Endothelial cell of umbilical vein (primary cell): ENCODE data around the gene NCAPG. TPM values are rescaled to one million over a fixed set of nuclear protein-coding genes. Genes with fewer than 3 reads are reported as not detected.

Source experiments
- BruUV-seq: library from RNA; stranded (reverse); fragments of 400-500 nt; replicated peaks from 2 replicates; lab custom pipeline; 2021; lab: Mats Ljungman, UMichigan
- CTCF ChIA-PET: fragments of 300-600, 350-600 bp; sonication (Branson Sonifier 250); formaldehyde crosslinking; loops from one replicate; lab custom pipeline; 2021; ENCODE audit warnings: antibody characterized with exemption, inconsistent platforms; lab: Charles Lee
- POLR2A ChIA-PET: fragments of 300-600, 350-600 bp; sonication (Branson Sonifier 250); formaldehyde crosslinking; loops from one replicate; lab custom pipeline; 2021; ENCODE audit warnings: antibody characterized with exemption, inconsistent platforms; lab: Charles Lee
- DNase-seq: peaks from one replicate; pipeline ENCODE4 v3.0.0-alpha.2; 2011; ENCODE audit warnings: low read depth, low spot score
- FAIRE-seq: peaks from 2 replicates; lab custom pipeline; 2011; peaks lifted over from hg19 to GRCh38; lab: Jason Lieb, UNC
- H2AFZ ChIP-seq: 2 replicates; pipeline ENCODE4 v1.6.0; 2012; ENCODE audit warnings: low read depth, low read length, control low read depth, inconsistent platforms
- H3K27ac ChIP-seq: 2 replicates; pipeline ENCODE4 v1.5.1; 2011; ENCODE audit warnings: low read depth, mild to moderate bottlenecking, control low read depth, low read length, moderate library complexity; ENCODE audit not compliant: insufficient read depth
- H3K27me3 ChIP-seq, 2 experiments: 2 replicates each; pipeline versions ENCODE4 v1.6.0 to v1.6.1; 2011; ENCODE audit warnings: low read length in 2 of 2, mixed read lengths in 1 of 2; ENCODE audit not compliant: control insufficient read depth in 2 of 2, insufficient read depth in 2 of 2
- H3K36me3 ChIP-seq, 2 experiments: 2 replicates in 1 of 2; 3 replicates in 1 of 2; pipeline ENCODE4 v1.5.1; 2011; ENCODE audit warnings: low read length in 2 of 2, mild to moderate bottlenecking in 1 of 2, moderate library complexity in 1 of 2; ENCODE audit not compliant: control insufficient read depth in 2 of 2, insufficient read depth in 2 of 2; ENCODE audit errors: extremely low read depth in 1 of 2
- H3K4me1 ChIP-seq: 3 replicates; pipeline ENCODE4 v1.5.1; 2011; ENCODE audit warnings: mild to moderate bottlenecking, low read length; ENCODE audit not compliant: control insufficient read depth, insufficient read depth; ENCODE audit errors: extremely low read depth
- H3K4me2 ChIP-seq: 2 replicates; pipeline ENCODE4 v1.6.1; 2011; ENCODE audit warnings: low read length, control low read depth, mixed read lengths; ENCODE audit not compliant: insufficient read depth
- H3K4me3 ChIP-seq, 3 experiments: fragments of 200-600 bp in 1 of 3; sonication (generic), shearing (Covaris generic) in 1 of 3; replicated peaks in 1 of 3; 2 replicates each; pipeline ENCODE4 v1.5.1; 2011 to 2016; ENCODE audit warnings: control low read depth in 3 of 3, low read length in 3 of 3, mild to moderate bottlenecking in 2 of 3, inconsistent platforms in 1 of 3, low read depth in 1 of 3, moderate library complexity in 1 of 3; ENCODE audit not compliant: insufficient read depth in 1 of 3
- H3K79me2 ChIP-seq: 2 replicates; pipeline ENCODE4 v1.6.0; 2012; ENCODE audit warnings: low read length, inconsistent platforms; ENCODE audit not compliant: control insufficient read depth, insufficient read depth
- H3K9ac ChIP-seq: replicated peaks from 2 replicates; pipeline ENCODE3; 2011; ENCODE audit warnings: low read length, control low read depth; ENCODE audit not compliant: insufficient read depth; ENCODE audit errors: extremely low read depth
- H3K9me1 ChIP-seq: replicated peaks from 3 replicates; pipeline ENCODE4 v1.6.0; 2011; ENCODE audit warnings: mild to moderate bottlenecking, low read length; ENCODE audit not compliant: control insufficient read depth, insufficient read depth; ENCODE audit errors: extremely low read depth
- H3K9me3 ChIP-seq: replicated peaks from 2 replicates; pipeline ENCODE4 v1.5.1; 2012; ENCODE audit warnings: low read length, inconsistent platforms; ENCODE audit not compliant: control insufficient read depth, insufficient read depth
- H4K20me1 ChIP-seq: replicated peaks from 2 replicates; pipeline ENCODE3; 2011; ENCODE audit warnings: mild to moderate bottlenecking, low read length; ENCODE audit not compliant: control insufficient read depth, insufficient read depth; ENCODE audit errors: extremely low read depth
- CTCF ChIP-seq, 2 donors: IDR thresholded peaks; 1 replicate in 1 of 2; 2 replicates in 1 of 2; pipeline ENCODE4 v1.5.1; 2011; ENCODE audit warnings: low read length in 2 of 2, mild to moderate bottlenecking in 2 of 2, moderate library complexity in 2 of 2, control low read depth in 1 of 2, inconsistent platforms in 1 of 2, low read depth in 1 of 2; ENCODE audit not compliant: insufficient read depth in 1 of 2; ENCODE audit errors: extremely low read depth in 1 of 2
- EZH2 ChIP-seq: IDR thresholded peaks from 2 replicates; pipeline ENCODE4 v1.6.1; 2012; ENCODE audit warnings: borderline replicate concordance, low read depth, mild to moderate bottlenecking, moderate library complexity, low read length, inconsistent platforms; ENCODE audit not compliant: severe bottlenecking
- FOS ChIP-seq: IDR thresholded peaks from 2 replicates; pipeline ENCODE4 v1.6.1; 2011; ENCODE audit warnings: mild to moderate bottlenecking, low read length, moderate library complexity, borderline replicate concordance; ENCODE audit not compliant: insufficient read depth
- GATA2 ChIP-seq: IDR thresholded peaks from 2 replicates; pipeline ENCODE4 v1.7.0; 2011; ENCODE audit warnings: low read depth, mild to moderate bottlenecking, moderate library complexity, mixed read lengths, low read length; ENCODE audit not compliant: insufficient read length, insufficient read depth
- JUN ChIP-seq: IDR thresholded peaks from 2 replicates; pipeline ENCODE4 v1.6.1; 2011; ENCODE audit warnings: borderline replicate concordance, low read depth; ENCODE audit not compliant: insufficient read length, insufficient read depth
- MYC ChIP-seq: IDR thresholded peaks from one replicate; pipeline ENCODE4 v1.6.1; 2011; ENCODE audit warnings: mild to moderate bottlenecking, low read depth, low read length
- POLR2A ChIP-seq: IDR thresholded peaks from 2 replicates; pipeline ENCODE4 v1.6.1; 2012; ENCODE audit warnings: low read depth, mild to moderate bottlenecking, control low read depth, low read length
- POLR2AphosphoS5 ChIP-seq: IDR thresholded peaks from 2 replicates; pipeline ENCODE4 v1.6.1; 2012; ENCODE audit warnings: low read depth, mild to moderate bottlenecking, control low read depth, low read length, moderate library complexity; ENCODE audit not compliant: insufficient read depth
- dilution Hi-C: fragments of 300-500 bp; cut with MboI; formaldehyde crosslinking; loops from one replicate; pipeline ENCODE4 v1.15.0; 2019; ENCODE audit warnings: low sequenced_read_pairs; ENCODE audit not compliant: extremely low pct_ligation_motif_present
- intact Hi-C: fragments of 100-400 bp; cut with micrococcal nuclease; formaldehyde crosslinking; loops from one replicate; pipeline ENCODE4 v1.10.0; 2022
- polyA plus RNA-seq, 4 experiments: library from polyadenylated mRNA; depleted of rRNA in 3 of 4; stranded (reverse) in 3 of 4; unstranded in 1 of 4; fragments of >200 nt; gene quantifications; 2 replicates each; pipeline versions ENCODE4 v1.2.1 to v1.2.3, GENCODE V29; 2011 to 2012; ENCODE audit warnings: missing spikeins in 1 of 4
- total RNA-seq: library from RNA; stranded (reverse); gene quantifications from 2 replicates; pipeline ENCODE4 v1.2.3, GENCODE V29; 2021
- TF ChIP-seq, protein P1 (sequence below): IDR thresholded peaks from 2 replicates; pipeline ENCODE4 v1.6.1; 2011; ENCODE audit not compliant: insufficient read depth, insufficient read length

Gene NCAPG
- total and polyA plus RNA-seq, 2 donors (not counting 3 experiments of a cell fraction or from before 2014, with no cell fraction given), result 11.6 to 66.4 TPM

- no peak for TF ChIP-seq MYC
- TF ChIP-seq CTCF (IDR thresholded peaks at IDR 0.05; ENCODE audit: extremely low read depth in 1 of 2, insufficient read depth in 1 of 2, low read depth in 1 of 2, low read length in 2 of 2), result no peak
- TF ChIP-seq, protein P1, sequence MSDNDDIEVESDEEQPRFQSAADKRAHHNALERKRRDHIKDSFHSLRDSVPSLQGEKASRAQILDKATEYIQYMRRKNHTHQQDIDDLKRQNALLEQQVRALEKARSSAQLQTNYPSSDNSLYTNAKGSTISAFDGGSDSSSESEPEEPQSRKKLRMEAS, result no peak
- TF ChIP-seq GATA2, result no peak
- TF ChIP-seq FOS, result no peak
- TF ChIP-seq POLR2AphosphoS5, result no peak
- TF ChIP-seq POLR2A, result no peak
- TF ChIP-seq JUN, result no peak
- TF ChIP-seq EZH2, result no peak
- no peaks in the 10 kb centered on the region for H3K36me3 ChIP-seq
- no peak overlapping the region for H3K4me2 ChIP-seq
- no TSS peak for BruUV-seq
- FAIRE-seq (no peak), DNase-seq (no peak)
- peaks cover 12 to 17% of the 10 kb centered on the region in 2 experiments for H3K27me3 ChIP-seq
- H3K79me2 ChIP-seq, result no peaks in the 10 kb centered on the region
- no peak overlapping the region for H3K27ac ChIP-seq
- dilution Hi-C loops, result no loop called here
- H4K20me1 ChIP-seq, result no peaks in the 10 kb centered on the region
- H3K9me3 ChIP-seq, result no peaks in the 10 kb centered on the region
- H3K9me1 ChIP-seq, result no peaks in the 10 kb centered on the region
- H3K4me3 ChIP-seq, result no peak overlapping the region
- H2AFZ ChIP-seq, result no peak overlapping the region
- intact Hi-C loops, result no loop called here
- CTCF ChIA-PET, result interaction anchor here (1.2 kb wide), 1 partner anchor 10 kb away, joined by 6 read pairs; no protein-coding TSS in a partner anchor
- no peak overlapping the region for H3K9ac ChIP-seq
- H3K4me1 ChIP-seq, result peaks cover 3% of the 10 kb centered on the region
- POLR2A ChIA-PET, result no interaction called here
These were observed 24.9 kb upstream of the NCAPG start for GRCh38 chr4:17785858-17786257.
